HEK293 (cell line): ENCODE data around the gene RUSF1.

Experiments used
- BCL11B ChIP-seq: fragments of 450-650 bp; formaldehyde crosslinking; IDR thresholded peaks from 2 replicates; pipeline ENCODE4 v1.5.1; 2016; ENCODE audit warnings: low read depth, missing biosample characterization, missing genetic modification characterization
- HOXA7 ChIP-seq: sonication (generic); formaldehyde crosslinking; IDR thresholded peaks from 2 replicates; pipeline ENCODE4 v1.8.1; 2022; ENCODE audit warnings: missing genetic modification reagents, borderline replicate concordance
- OSR2 ChIP-seq: fragments of 450-650 bp; formaldehyde crosslinking; IDR thresholded peaks from 2 replicates; pipeline ENCODE4 v1.5.1; 2016; ENCODE audit warnings: missing biosample characterization, missing genetic modification characterization
- SP2 ChIP-seq: fragments of 450-650 bp; formaldehyde crosslinking; IDR thresholded peaks from 2 replicates; pipeline ENCODE4 v1.5.1; 2016; ENCODE audit warnings: missing biosample characterization, missing genetic modification characterization
- WT1 ChIP-seq: fragments of 450-650 bp; formaldehyde crosslinking; IDR thresholded peaks from 2 replicates; pipeline ENCODE4 v1.5.1; 2016; ENCODE audit warnings: missing biosample characterization, missing genetic modification characterization
- ZBTB21 ChIP-seq: fragments of 450-650 bp; formaldehyde crosslinking; IDR thresholded peaks from 2 replicates; pipeline ENCODE4 v1.5.1; 2017; ENCODE audit warnings: missing biosample characterization, missing genetic modification characterization
- ZBTB6 ChIP-seq: fragments of 450-650 bp; formaldehyde crosslinking; IDR thresholded peaks from 2 replicates; pipeline ENCODE4 v1.5.1; 2017; ENCODE audit warnings: missing biosample characterization, missing genetic modification characterization
- ZFP37 ChIP-seq: fragments of 450-650 bp; formaldehyde crosslinking; IDR thresholded peaks from 2 replicates; pipeline ENCODE4 v1.5.1; 2016; ENCODE audit warnings: missing biosample characterization, missing genetic modification characterization
- ZNF146 ChIP-seq: fragments of 450-650 bp; formaldehyde crosslinking; IDR thresholded peaks from 2 replicates; pipeline ENCODE4 v1.5.1; 2016; ENCODE audit warnings: missing biosample characterization, missing genetic modification characterization
- ZNF148 ChIP-seq: fragments of 450-650 bp; formaldehyde crosslinking; IDR thresholded peaks from 2 replicates; pipeline ENCODE4 v1.5.0; 2017; ENCODE audit warnings: missing biosample characterization, missing genetic modification characterization, borderline replicate concordance
- ZNF174 ChIP-seq: fragments of 450-650 bp; formaldehyde crosslinking; IDR thresholded peaks from 2 replicates; pipeline ENCODE4 v1.5.0; 2017; ENCODE audit warnings: missing biosample characterization, mild to moderate bottlenecking, missing genetic modification characterization
- ZNF24 ChIP-seq: fragments of 450-650 bp; formaldehyde crosslinking; IDR thresholded peaks from 2 replicates; pipeline ENCODE4 v1.5.1; 2016; ENCODE audit warnings: missing biosample characterization, missing genetic modification characterization
- ZNF26 ChIP-seq: fragments of 450-650 bp; formaldehyde crosslinking; IDR thresholded peaks from 2 replicates; pipeline ENCODE4 v1.5.1; 2016; ENCODE audit warnings: missing biosample characterization, missing genetic modification characterization
- ZNF341 ChIP-seq: fragments of 450-650 bp; formaldehyde crosslinking; IDR thresholded peaks from 2 replicates; pipeline ENCODE4; 2016; ENCODE audit warnings: low read depth, missing biosample characterization, missing genetic modification characterization
- ZNF510 ChIP-seq: fragments of 450-650 bp; formaldehyde crosslinking; IDR thresholded peaks from 2 replicates; pipeline ENCODE4 v1.5.1; 2018; ENCODE audit warnings: mild to moderate bottlenecking, missing genetic modification characterization, missing biosample characterization; ENCODE audit not compliant: insufficient replicate concordance
- ZNF530 ChIP-seq: fragments of 450-650 bp; formaldehyde crosslinking; IDR thresholded peaks from 2 replicates; pipeline ENCODE4 v1.5.1; 2016; ENCODE audit warnings: low read depth, missing biosample characterization, missing genetic modification characterization
- ZNF626 ChIP-seq: fragments of 450-650 bp; sonication (Bioruptor Pico); formaldehyde crosslinking; IDR thresholded peaks from 2 replicates; pipeline ENCODE4 v1.5.1; 2018; ENCODE audit warnings: missing biosample characterization, missing genetic modification characterization, inconsistent platforms
- ZNF747 ChIP-seq: fragments of 450-650 bp; formaldehyde crosslinking; IDR thresholded peaks from 2 replicates; pipeline ENCODE4 v1.5.1; 2016; ENCODE audit warnings: missing biosample characterization, missing genetic modification characterization
- ZSCAN23 ChIP-seq: fragments of 450-650 bp; formaldehyde crosslinking; IDR thresholded peaks from 2 replicates; pipeline ENCODE4 v1.5.1; 2016; ENCODE audit warnings: missing biosample characterization, missing genetic modification characterization
- ZSCAN30 ChIP-seq: fragments of 450-650 bp; IDR thresholded peaks from 2 replicates; pipeline ENCODE4 v1.5.1; 2018; ENCODE audit warnings: missing biosample characterization, mild to moderate bottlenecking, missing genetic modification characterization, moderate library complexity
- ZSCAN4 ChIP-seq: fragments of 450-650 bp; formaldehyde crosslinking; IDR thresholded peaks from 2 replicates; pipeline ENCODE4 v1.5.1; 2017; ENCODE audit warnings: missing biosample characterization, missing genetic modification characterization
- TF ChIP-seq, protein P1 (sequence below): fragments of 450-650 bp; formaldehyde crosslinking; IDR thresholded peaks from 2 replicates; pipeline ENCODE4 v1.5.1; 2016; ENCODE audit warnings: missing biosample characterization, missing genetic modification characterization
- TF ChIP-seq, protein P2 (sequence below): fragments of 450-650 bp; formaldehyde crosslinking; IDR thresholded peaks from 2 replicates; pipeline ENCODE4 v1.5.1; 2017; ENCODE audit warnings: missing biosample characterization, missing genetic modification characterization
- TF ChIP-seq, protein P3 (sequence below): fragments of 450-650 bp; formaldehyde crosslinking; IDR thresholded peaks from 2 replicates; pipeline ENCODE4 v1.5.1; 2016; ENCODE audit warnings: missing biosample characterization, missing genetic modification characterization
- TF ChIP-seq, protein P4 (sequence below): fragments of 450-650 bp; formaldehyde crosslinking; IDR thresholded peaks from 2 replicates; pipeline ENCODE4 v1.5.1; 2016; ENCODE audit warnings: missing biosample characterization, missing genetic modification characterization

Gene RUSF1

DNA sequence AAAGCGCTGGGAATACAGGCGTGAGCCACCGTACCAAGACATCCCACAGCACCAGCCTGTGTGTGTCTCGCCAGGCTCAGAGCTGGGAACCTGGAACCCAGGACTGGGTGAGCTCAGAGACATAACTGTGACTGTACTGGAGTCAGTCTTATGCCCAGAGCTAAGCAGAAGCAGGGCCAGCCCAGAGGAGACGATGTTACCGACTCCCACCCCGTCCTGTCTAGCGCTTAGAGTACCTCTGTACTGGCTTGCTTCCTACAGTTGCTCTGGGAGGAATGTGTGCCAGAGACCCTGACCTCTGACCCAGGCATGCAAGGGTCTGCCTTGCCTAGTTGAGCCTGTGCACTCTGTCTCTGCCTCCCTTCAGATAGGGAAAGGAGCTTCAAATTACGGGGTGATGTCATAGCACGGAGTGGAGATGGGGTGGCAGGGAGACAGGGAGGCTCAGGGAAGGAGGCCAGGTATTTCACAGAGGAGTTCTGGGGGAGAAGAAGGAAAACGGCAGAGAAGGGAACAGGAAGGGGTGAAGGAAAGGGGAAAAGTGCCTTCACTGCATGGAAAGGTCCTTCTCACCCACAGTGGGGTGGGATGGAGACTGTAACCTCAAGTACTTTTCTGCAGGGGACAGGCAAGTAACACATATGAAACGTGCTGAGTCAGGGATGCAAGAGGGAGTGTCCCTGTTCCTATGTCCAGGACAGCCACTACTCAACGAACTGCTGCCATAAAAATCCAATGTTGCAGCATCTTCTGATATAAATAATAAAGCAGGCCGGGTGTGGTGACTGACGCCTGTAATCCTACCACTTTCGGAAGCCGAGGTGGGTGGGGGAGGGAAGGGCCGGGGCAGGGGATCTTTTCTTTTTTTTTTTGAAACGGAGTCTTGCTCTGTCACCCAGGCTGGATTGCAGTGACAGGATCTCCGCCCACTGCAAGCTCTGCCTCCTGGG is 54.7 kb downstream of the RUSF1 start (continued):
- TF ChIP-seq, protein P1, sequence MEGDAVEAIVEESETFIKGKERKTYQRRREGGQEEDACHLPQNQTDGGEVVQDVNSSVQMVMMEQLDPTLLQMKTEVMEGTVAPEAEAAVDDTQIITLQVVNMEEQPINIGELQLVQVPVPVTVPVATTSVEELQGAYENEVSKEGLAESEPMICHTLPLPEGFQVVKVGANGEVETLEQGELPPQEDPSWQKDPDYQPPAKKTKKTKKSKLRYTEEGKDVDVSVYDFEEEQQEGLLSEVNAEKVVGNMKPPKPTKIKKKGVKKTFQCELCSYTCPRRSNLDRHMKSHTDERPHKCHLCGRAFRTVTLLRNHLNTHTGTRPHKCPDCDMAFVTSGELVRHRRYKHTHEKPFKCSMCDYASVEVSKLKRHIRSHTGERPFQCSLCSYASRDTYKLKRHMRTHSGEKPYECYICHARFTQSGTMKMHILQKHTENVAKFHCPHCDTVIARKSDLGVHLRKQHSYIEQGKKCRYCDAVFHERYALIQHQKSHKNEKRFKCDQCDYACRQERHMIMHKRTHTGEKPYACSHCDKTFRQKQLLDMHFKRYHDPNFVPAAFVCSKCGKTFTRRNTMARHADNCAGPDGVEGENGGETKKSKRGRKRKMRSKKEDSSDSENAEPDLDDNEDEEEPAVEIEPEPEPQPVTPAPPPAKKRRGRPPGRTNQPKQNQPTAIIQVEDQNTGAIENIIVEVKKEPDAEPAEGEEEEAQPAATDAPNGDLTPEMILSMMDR (tag by site-specific recombination): no peak
- peak; percentile 46; the same call in 1 of the 2 replicates for TF ChIP-seq ZSCAN23
- TF ChIP-seq HOXA7 (CRISPR knock-in tag): no peak
- TF ChIP-seq WT1 (tag by site-specific recombination): peak; percentile 73
- TF ChIP-seq ZSCAN30 (tag by site-specific recombination): no peak
- TF ChIP-seq ZBTB21 (tag by site-specific recombination): peak; percentile 89
- TF ChIP-seq ZNF341 (tag by site-specific recombination): peak; percentile 42
- TF ChIP-seq ZBTB6 (tag by site-specific recombination): peak; percentile 38; the same call in 1 of the 2 replicates
- TF ChIP-seq ZNF510 (tag by site-specific recombination): no peak
- TF ChIP-seq ZFP37: no peak
- TF ChIP-seq ZNF148 (tag by site-specific recombination): no peak
- 0 out of 2 replicates have a peak, but pooled peaks have one; percentile 25 for TF ChIP-seq SP2 (tag by site-specific recombination)
- TF ChIP-seq ZNF747 (tag by site-specific recombination): no peak
- TF ChIP-seq ZNF174 (tag by site-specific recombination): no peak
- TF ChIP-seq, protein P2, sequence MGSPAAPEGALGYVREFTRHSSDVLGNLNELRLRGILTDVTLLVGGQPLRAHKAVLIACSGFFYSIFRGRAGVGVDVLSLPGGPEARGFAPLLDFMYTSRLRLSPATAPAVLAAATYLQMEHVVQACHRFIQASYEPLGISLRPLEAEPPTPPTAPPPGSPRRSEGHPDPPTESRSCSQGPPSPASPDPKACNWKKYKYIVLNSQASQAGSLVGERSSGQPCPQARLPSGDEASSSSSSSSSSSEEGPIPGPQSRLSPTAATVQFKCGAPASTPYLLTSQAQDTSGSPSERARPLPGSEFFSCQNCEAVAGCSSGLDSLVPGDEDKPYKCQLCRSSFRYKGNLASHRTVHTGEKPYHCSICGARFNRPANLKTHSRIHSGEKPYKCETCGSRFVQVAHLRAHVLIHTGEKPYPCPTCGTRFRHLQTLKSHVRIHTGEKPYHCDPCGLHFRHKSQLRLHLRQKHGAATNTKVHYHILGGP: no peak
- no peak for TF ChIP-seq ZNF626 (tag by site-specific recombination)
- TF ChIP-seq ZNF146: peak; percentile 68
- no peak for TF ChIP-seq ZSCAN4 (tag by site-specific recombination)
- TF ChIP-seq ZNF24 (tag by site-specific recombination): peak; percentile 85
- 0 out of 2 replicates have a peak, but pooled peaks have one; percentile 30 for TF ChIP-seq OSR2 (tag by site-specific recombination)
- 0 out of 2 replicates have a peak, but pooled peaks have one; percentile 4 for TF ChIP-seq ZNF530 (tag by site-specific recombination)
- TF ChIP-seq ZNF26 (tag by site-specific recombination): no peak
- TF ChIP-seq, protein P3, sequence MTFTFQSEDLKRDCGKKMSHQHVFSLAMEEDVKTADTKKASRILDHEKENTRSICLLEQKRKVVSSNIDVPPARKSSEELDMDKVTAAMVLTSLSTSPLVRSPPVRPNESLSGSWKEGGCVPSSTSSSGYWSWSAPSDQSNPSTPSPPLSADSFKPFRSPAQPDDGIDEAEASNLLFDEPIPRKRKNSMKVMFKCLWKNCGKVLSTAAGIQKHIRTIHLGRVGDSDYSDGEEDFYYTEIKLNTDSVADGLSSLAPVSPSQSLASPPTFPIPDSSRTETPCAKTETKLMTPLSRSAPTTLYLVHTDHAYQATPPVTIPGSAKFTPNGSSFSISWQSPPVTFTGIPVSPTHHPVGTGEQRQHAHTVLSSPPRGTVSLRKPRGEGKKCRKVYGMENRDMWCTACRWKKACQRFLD: no peak
- no peak for TF ChIP-seq BCL11B (tag by site-specific recombination)
- TF ChIP-seq, protein P4, sequence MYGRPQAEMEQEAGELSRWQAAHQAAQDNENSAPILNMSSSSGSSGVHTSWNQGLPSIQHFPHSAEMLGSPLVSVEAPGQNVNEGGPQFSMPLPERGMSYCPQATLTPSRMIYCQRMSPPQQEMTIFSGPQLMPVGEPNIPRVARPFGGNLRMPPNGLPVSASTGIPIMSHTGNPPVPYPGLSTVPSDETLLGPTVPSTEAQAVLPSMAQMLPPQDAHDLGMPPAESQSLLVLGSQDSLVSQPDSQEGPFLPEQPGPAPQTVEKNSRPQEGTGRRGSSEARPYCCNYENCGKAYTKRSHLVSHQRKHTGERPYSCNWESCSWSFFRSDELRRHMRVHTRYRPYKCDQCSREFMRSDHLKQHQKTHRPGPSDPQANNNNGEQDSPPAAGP (tag by site-specific recombination): peak; percentile 96
